ENCODE data around the gene COA5.

DNA sequence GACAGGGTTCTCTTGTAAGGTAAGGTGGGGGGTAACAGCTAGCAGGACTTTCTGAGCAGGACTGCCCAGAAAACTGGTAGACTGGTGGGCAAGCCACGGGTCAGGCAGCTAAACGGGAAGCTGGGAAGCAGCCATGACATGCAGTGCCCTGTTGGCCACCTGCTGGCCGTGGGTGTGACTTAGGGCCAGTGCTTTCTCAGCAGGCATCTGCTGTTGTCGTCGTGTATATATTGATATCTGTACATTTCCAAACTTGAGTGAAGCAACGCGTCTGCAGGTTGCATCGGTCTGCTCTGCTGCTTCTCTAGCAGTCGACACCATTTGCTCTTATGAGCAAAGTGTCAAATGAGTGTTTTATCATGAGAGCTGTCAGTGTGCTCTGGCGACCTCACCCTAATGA is 31.0 kb downstream of the COA5 start:
- TF ChIP-seq, protein P1, sequence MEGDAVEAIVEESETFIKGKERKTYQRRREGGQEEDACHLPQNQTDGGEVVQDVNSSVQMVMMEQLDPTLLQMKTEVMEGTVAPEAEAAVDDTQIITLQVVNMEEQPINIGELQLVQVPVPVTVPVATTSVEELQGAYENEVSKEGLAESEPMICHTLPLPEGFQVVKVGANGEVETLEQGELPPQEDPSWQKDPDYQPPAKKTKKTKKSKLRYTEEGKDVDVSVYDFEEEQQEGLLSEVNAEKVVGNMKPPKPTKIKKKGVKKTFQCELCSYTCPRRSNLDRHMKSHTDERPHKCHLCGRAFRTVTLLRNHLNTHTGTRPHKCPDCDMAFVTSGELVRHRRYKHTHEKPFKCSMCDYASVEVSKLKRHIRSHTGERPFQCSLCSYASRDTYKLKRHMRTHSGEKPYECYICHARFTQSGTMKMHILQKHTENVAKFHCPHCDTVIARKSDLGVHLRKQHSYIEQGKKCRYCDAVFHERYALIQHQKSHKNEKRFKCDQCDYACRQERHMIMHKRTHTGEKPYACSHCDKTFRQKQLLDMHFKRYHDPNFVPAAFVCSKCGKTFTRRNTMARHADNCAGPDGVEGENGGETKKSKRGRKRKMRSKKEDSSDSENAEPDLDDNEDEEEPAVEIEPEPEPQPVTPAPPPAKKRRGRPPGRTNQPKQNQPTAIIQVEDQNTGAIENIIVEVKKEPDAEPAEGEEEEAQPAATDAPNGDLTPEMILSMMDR (IDR thresholded peaks at IDR 0.05) = no peak
- no peak for TF ChIP-seq POLR2A (IDR thresholded peaks at IDR 0.05)
